ENCODE measurements around the gene PCDH12.

Gene PCDH12

DNA sequence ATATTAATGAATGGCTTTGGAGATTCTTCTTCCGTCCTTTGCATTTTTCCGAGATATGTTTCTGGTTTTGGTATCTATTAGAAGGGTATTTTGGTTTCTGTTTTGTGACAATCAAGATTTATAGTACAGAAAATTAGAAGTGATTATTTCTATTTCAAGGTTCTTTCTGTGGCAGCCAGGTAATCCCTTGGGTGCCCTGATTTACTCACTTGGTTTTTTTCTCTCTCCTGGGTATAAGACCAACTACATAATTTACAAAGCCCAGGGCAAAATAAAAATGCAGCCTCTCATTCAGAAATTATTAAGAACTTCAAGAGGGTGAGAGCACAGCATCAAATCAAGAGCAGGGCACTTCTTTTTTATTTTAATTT lies 8.9 kb upstream of the PCDH12 start:
- H3K9me3 ChIP-seq (ENCODE audit: insufficient read depth, low read depth, low read length), result no peaks in the 10 kb centered on the region
- H4K20me1 ChIP-seq (ENCODE audit: insufficient read depth, low read length, poor library complexity, severe bottlenecking), result peaks cover 4% of the 10 kb centered on the region
- no peaks in the 10 kb centered on the region for H3K27me3 ChIP-seq (ENCODE audit: insufficient read depth, low read length, poor library complexity, severe bottlenecking)
- H3K79me2 ChIP-seq (ENCODE audit: insufficient read depth, low read length), result peaks cover 21% of the 10 kb centered on the region
- peaks cover 22% of the 10 kb centered on the region for H3K4me1 ChIP-seq (ENCODE audit: insufficient read depth, low read length, poor library complexity, severe bottlenecking)
- H3K4me2 ChIP-seq (ENCODE audit: low read depth, low read length, poor library complexity, severe bottlenecking), result no peak overlapping the region
- peaks cover 5% of the 10 kb centered on the region; the same call in 1 of the 2 replicates for H3F3A ChIP-seq (ENCODE audit: low read depth)
- H3K4me3 ChIP-seq (ENCODE audit: low read length, poor library complexity, severe bottlenecking), result no peak overlapping the region
- H2AFZ ChIP-seq (ENCODE audit: low read length), result no peak overlapping the region
- no peaks in the 10 kb centered on the region for H3K36me3 ChIP-seq (ENCODE audit: insufficient read depth, low read length)
- TF ChIP-seq, protein P1, sequence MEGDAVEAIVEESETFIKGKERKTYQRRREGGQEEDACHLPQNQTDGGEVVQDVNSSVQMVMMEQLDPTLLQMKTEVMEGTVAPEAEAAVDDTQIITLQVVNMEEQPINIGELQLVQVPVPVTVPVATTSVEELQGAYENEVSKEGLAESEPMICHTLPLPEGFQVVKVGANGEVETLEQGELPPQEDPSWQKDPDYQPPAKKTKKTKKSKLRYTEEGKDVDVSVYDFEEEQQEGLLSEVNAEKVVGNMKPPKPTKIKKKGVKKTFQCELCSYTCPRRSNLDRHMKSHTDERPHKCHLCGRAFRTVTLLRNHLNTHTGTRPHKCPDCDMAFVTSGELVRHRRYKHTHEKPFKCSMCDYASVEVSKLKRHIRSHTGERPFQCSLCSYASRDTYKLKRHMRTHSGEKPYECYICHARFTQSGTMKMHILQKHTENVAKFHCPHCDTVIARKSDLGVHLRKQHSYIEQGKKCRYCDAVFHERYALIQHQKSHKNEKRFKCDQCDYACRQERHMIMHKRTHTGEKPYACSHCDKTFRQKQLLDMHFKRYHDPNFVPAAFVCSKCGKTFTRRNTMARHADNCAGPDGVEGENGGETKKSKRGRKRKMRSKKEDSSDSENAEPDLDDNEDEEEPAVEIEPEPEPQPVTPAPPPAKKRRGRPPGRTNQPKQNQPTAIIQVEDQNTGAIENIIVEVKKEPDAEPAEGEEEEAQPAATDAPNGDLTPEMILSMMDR (conservative IDR thresholded peaks at IDR 0.05; ENCODE audit: low read length), result no peak
- no peak for TF ChIP-seq EZH2phosphoT487 (IDR thresholded peaks at IDR 0.05; ENCODE audit: borderline replicate concordance)
- no peak overlapping the region for H3K9ac ChIP-seq (ENCODE audit: low read depth, low read length, poor library complexity, severe bottlenecking)
- no peaks in the 10 kb centered on the region for H3K9me2 ChIP-seq (replicated peaks; ENCODE audit: low read depth, low read length)

DNA sequence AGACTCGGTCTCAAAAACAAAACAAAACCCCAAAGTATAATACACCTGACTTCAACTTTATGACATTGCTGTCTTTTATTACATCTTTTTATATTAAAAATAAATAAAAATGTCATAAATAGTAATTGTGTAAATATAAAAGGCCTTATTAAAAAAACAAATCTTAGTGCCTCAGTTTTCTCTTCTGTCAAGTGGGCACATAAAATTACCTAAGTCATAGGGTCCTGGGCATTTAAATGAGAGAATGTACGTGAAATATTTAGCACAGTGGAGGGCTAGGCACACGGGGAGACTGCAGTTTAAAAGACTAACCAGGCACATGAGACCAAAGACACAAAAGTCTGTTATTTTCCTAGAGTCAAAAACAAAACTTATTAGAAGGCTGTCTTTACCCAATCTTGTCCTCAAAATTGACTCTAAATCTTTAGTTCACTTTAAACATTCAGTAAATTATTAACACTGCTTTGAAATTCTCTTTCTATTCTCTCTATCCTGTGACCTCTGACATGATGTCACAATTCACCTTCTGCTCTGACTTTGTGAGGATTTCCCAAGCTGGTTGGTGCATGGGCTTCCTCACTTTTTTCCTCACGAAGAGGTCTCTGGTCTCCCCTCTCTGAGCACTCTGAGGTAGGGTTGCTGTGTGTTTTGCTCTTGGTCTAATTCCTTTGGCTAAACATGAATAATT lies 8.4 kb upstream of the PCDH12 start:
- Histone ChIP-seq H3K9me2 (replicated peaks; ENCODE audit: low read depth, low read length) (no peaks in the 10 kb centered on the region), H4K20me1 (ENCODE audit: insufficient read depth, low read length, poor library complexity, severe bottlenecking) (peaks cover 4% of the 10 kb centered on the region), H2AFZ (ENCODE audit: low read length) (no peak overlapping the region), H3K4me2 (ENCODE audit: low read depth, low read length, poor library complexity, severe bottlenecking) (no peak overlapping the region), H3K36me3 (ENCODE audit: insufficient read depth, low read length) (no peaks in the 10 kb centered on the region), H3K9me3 (ENCODE audit: insufficient read depth, low read depth, low read length) (no peaks in the 10 kb centered on the region), H3K79me2 (ENCODE audit: insufficient read depth, low read length) (peaks cover 21% of the 10 kb centered on the region), H3K4me3 (ENCODE audit: low read length, poor library complexity, severe bottlenecking) (no peak overlapping the region), H3K4me1 (ENCODE audit: insufficient read depth, low read length, poor library complexity, severe bottlenecking) (peaks cover 22% of the 10 kb centered on the region), H3F3A (ENCODE audit: low read depth) (peaks cover 5% of the 10 kb centered on the region; the same call in 1 of the 2 replicates), H3K9ac (ENCODE audit: low read depth, low read length, poor library complexity, severe bottlenecking) (no peak overlapping the region), H3K27me3 (ENCODE audit: insufficient read depth, low read length, poor library complexity, severe bottlenecking) (no peaks in the 10 kb centered on the region)
- no peak for TF ChIP-seq EZH2phosphoT487 (IDR thresholded peaks at IDR 0.05; ENCODE audit: borderline replicate concordance)

DNA sequence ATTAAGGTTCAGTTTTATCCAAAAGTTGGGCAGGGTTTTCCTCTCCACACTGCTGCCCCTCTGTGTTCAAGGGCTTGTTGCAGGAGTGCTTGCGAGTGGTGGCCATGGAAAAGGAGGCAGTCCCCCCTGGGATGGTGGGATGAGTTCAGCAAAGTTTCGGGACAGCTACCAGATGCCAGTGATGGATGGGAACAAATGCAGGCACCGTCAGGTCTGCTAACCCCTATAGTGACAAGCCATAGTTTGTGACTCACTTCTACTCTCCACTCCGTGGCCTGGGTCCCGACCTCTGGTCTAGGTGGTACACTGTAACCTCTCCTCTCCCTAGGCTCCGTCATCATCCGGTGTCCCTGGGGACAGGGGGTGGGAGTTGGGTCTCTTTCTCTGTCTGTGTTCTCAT lies 7.1 kb upstream of the PCDH12 start:
- TF ChIP-seq, protein P1 (conservative IDR thresholded peaks at IDR 0.05; ENCODE audit: low read length), result no peak
- no peak for TF ChIP-seq EZH2phosphoT487 (IDR thresholded peaks at IDR 0.05; ENCODE audit: borderline replicate concordance)
- no peaks in the 10 kb centered on the region for H3K27me3 ChIP-seq (ENCODE audit: insufficient read depth, low read length, poor library complexity, severe bottlenecking)
- H2AFZ ChIP-seq (ENCODE audit: low read length), result no peak overlapping the region
- peaks cover 3% of the 10 kb centered on the region for H4K20me1 ChIP-seq (ENCODE audit: insufficient read depth, low read length, poor library complexity, severe bottlenecking)
- H3K4me1 ChIP-seq (ENCODE audit: insufficient read depth, low read length, poor library complexity, severe bottlenecking), result peaks cover 24% of the 10 kb centered on the region
- peaks cover 9% of the 10 kb centered on the region for H3K79me2 ChIP-seq (ENCODE audit: insufficient read depth, low read length)
- no peak overlapping the region for H3K9ac ChIP-seq (ENCODE audit: low read depth, low read length, poor library complexity, severe bottlenecking)
- no peaks in the 10 kb centered on the region for H3K36me3 ChIP-seq (ENCODE audit: insufficient read depth, low read length)
- H3F3A ChIP-seq (ENCODE audit: low read depth), result peaks cover 5% of the 10 kb centered on the region; the same call in 1 of the 2 replicates
- no peaks in the 10 kb centered on the region for H3K9me2 ChIP-seq (replicated peaks; ENCODE audit: low read depth, low read length)
- H3K4me3 ChIP-seq (ENCODE audit: low read length, poor library complexity, severe bottlenecking), result no peak overlapping the region
- H3K4me2 ChIP-seq (ENCODE audit: low read depth, low read length, poor library complexity, severe bottlenecking), result no peak overlapping the region
- H3K9me3 ChIP-seq (ENCODE audit: insufficient read depth, low read depth, low read length), result no peaks in the 10 kb centered on the region

DNA sequence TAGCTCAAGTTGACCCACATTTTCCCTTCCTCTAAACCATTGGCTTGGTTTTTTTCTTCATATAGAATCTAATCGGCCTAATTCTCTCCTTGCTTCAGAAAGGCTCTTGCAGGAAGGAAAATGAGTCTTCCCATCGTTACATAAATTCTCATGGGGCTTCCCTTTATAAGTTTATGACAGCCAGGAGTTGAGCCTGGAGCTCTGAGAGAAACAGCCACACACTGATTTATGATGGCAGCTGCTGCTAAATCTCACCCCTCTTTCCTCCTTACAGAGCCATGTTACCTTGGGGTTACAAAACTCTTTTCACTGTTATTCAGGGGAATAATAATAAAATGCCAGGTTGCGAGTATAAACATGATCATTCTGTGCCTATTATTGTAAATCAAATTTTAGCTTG lies 5.7 kb upstream of the PCDH12 start:
- Histone ChIP-seq H3K27me3 (ENCODE audit: insufficient read depth, low read length, poor library complexity, severe bottlenecking) (no peaks in the 10 kb centered on the region), H3K36me3 (ENCODE audit: insufficient read depth, low read length) (no peaks in the 10 kb centered on the region), H3K9me3 (ENCODE audit: insufficient read depth, low read depth, low read length) (no peaks in the 10 kb centered on the region), H3F3A (ENCODE audit: low read depth) (no peaks in the 10 kb centered on the region), H4K20me1 (ENCODE audit: insufficient read depth, low read length, poor library complexity, severe bottlenecking) (no peaks in the 10 kb centered on the region), H3K4me2 (ENCODE audit: low read depth, low read length, poor library complexity, severe bottlenecking) (no peak overlapping the region), H3K4me1 (ENCODE audit: insufficient read depth, low read length, poor library complexity, severe bottlenecking) (peaks cover 27% of the 10 kb centered on the region), H3K4me3 (ENCODE audit: low read length, poor library complexity, severe bottlenecking) (no peak overlapping the region), H3K9me2 (replicated peaks; ENCODE audit: low read depth, low read length) (no peaks in the 10 kb centered on the region), H3K79me2 (ENCODE audit: insufficient read depth, low read length) (no peaks in the 10 kb centered on the region), H2AFZ (ENCODE audit: low read length) (no peak overlapping the region), H3K9ac (ENCODE audit: low read depth, low read length, poor library complexity, severe bottlenecking) (no peak overlapping the region)
- TF ChIP-seq EZH2phosphoT487 (IDR thresholded peaks at IDR 0.05; ENCODE audit: borderline replicate concordance), result no peak
- TF ChIP-seq, protein P1 (conservative IDR thresholded peaks at IDR 0.05; ENCODE audit: low read length), result no peak

Measured in Loucy (cell line).